ENCODE data around the gene GRIK3.

GRIK3 gene

GRCh38 chr1:36858981-36859380 lies 175.3 kb downstream of the GRIK3 start:
- no peak for TF ChIP-seq CTCF (IDR thresholded peaks at IDR 0.05; ENCODE audit: insufficient read depth, missing control alignments)
- DNase-seq (ENCODE audit: insufficient read length, low spot score) = no peak
- no peak for FAIRE-seq

GRCh38 chr1:36858553-36858952 lies 175.8 kb downstream of the GRIK3 start:
- DNase-seq (ENCODE audit: insufficient read length, low spot score) = no peak
- FAIRE-seq = no peak
- TF ChIP-seq CTCF (IDR thresholded peaks at IDR 0.05; ENCODE audit: insufficient read depth, missing control alignments) = no peak

GRCh38 chr1:36857754-36858153 lies 176.6 kb downstream of the GRIK3 start:
- no peak for FAIRE-seq
- no peak for DNase-seq (ENCODE audit: insufficient read length, low spot score)
- TF ChIP-seq CTCF (IDR thresholded peaks at IDR 0.05; ENCODE audit: insufficient read depth, missing control alignments) = no peak

- FAIRE-seq = no peak
- TF ChIP-seq CTCF (IDR thresholded peaks at IDR 0.05; ENCODE audit: insufficient read depth, missing control alignments) = no peak
- DNase-seq (ENCODE audit: insufficient read length, low spot score) = no peak
These were observed 178.4 kb downstream of the GRIK3 start for GRCh38 chr1:36855699-36856494.

- DNase-seq (ENCODE audit: insufficient read length, low spot score) (no peak), FAIRE-seq (no peak)
- no peak for TF ChIP-seq CTCF (IDR thresholded peaks at IDR 0.05; ENCODE audit: insufficient read depth, missing control alignments)
These were observed 180.7 kb downstream of the GRIK3 start for GRCh38 chr1:36853638-36854037.

- DNase-seq (ENCODE audit: insufficient read length, low spot score) = no peak
- no peak for FAIRE-seq
- no peak for TF ChIP-seq CTCF (IDR thresholded peaks at IDR 0.05; ENCODE audit: insufficient read depth, missing control alignments)
These were observed 181.7 kb downstream of the GRIK3 start for GRCh38 chr1:36852586-36852985.

GRCh38 chr1:36851595-36851994 lies 182.7 kb downstream of the GRIK3 start:
- TF ChIP-seq CTCF (IDR thresholded peaks at IDR 0.05; ENCODE audit: insufficient read depth, missing control alignments) = no peak
- FAIRE-seq (no peak), DNase-seq (ENCODE audit: insufficient read length, low spot score) (no peak)
